H1 (cell line): Measurements from ENCODE around the gene USP17L10. TPM values are rescaled to one million over a fixed set of nuclear protein-coding genes. Genes with fewer than 3 reads are reported as not detected.
"Not testable (repeated sequence)": the region's sequence is repeated elsewhere in the genome, so short reads cannot be mapped to it uniquely, and the experiment has no call there.

Experiments used
- CTCF ChIA-PET: fragments of 300-600 bp; sonication (Branson Sonifier 250); formaldehyde crosslinking; loops from one replicate; lab custom pipeline; 2021; ENCODE audit not compliant: partially characterized antibody; lab: Charles Lee
- POLR2A ChIA-PET: fragments of 300-600 bp; sonication (Branson Sonifier 250); formaldehyde crosslinking; loops from one replicate; lab custom pipeline; 2021; ENCODE audit warnings: inconsistent platforms; ENCODE audit not compliant: partially characterized antibody; lab: Charles Lee
- DNase-seq, 2 experiments: peaks; one replicate each; pipeline versions ENCODE4 v3.0.0 to v3.0.0-alpha.2; 2010 to 2022; ENCODE audit warnings: low spot score in 2 of 2, low read depth in 1 of 2, mixed read lengths in 1 of 2
- FAIRE-seq: peaks from 2 replicates; lab custom pipeline; 2011; peaks lifted over from hg19 to GRCh38; lab: Jason Lieb, UNC
- H2AFZ ChIP-seq: 2 replicates; pipeline ENCODE4 v1.8.1; 2012; ENCODE audit warnings: low read length, inconsistent platforms
- H2AK5ac ChIP-seq: 2 replicates; pipeline ENCODE4 v1.6.1; 2013; ENCODE audit warnings: low read depth, low read length
- H2BK120ac ChIP-seq: replicated peaks from 2 replicates; pipeline ENCODE3; 2013; ENCODE audit warnings: low read depth, low read length, inconsistent platforms
- H2BK12ac ChIP-seq: 2 replicates; pipeline ENCODE4 v1.6.1; 2013; ENCODE audit warnings: low read depth, low read length
- H2BK15ac ChIP-seq: 2 replicates; pipeline ENCODE4 v1.6.1; 2013; ENCODE audit warnings: low read length
- H2BK20ac ChIP-seq: 2 replicates; pipeline ENCODE4 v1.6.1; 2013; ENCODE audit warnings: low read length
- H2BK5ac ChIP-seq: 2 replicates; pipeline ENCODE4 v1.6.1; 2013; ENCODE audit warnings: low read depth, low read length
- H3K14ac ChIP-seq: 2 replicates; pipeline ENCODE4 v1.6.1; 2013; ENCODE audit warnings: inconsistent platforms; ENCODE audit not compliant: insufficient read length
- H3K18ac ChIP-seq: 2 replicates; pipeline ENCODE4 v1.6.1; 2013; ENCODE audit warnings: low read length; ENCODE audit errors: extremely low read depth
- H3K23ac ChIP-seq: 2 replicates; pipeline ENCODE4 v1.6.1; 2013; ENCODE audit warnings: inconsistent platforms; ENCODE audit not compliant: insufficient read length
- H3K23me2 ChIP-seq: 2 replicates; pipeline ENCODE4 v1.6.1; 2013; ENCODE audit warnings: low read depth, low read length
- H3K27ac ChIP-seq: 2 replicates; pipeline ENCODE4 v1.6.1; 2011; ENCODE audit warnings: low read depth, low read length, inconsistent platforms
- H3K27me3 ChIP-seq, 4 experiments: replicated peaks in 1 of 4; 1 replicate in 1 of 4; 2 replicates in 3 of 4; pipeline versions ENCODE4 v1.6.1 to v1.8.1; 2011 to 2013; ENCODE audit warnings: low read length in 3 of 4, mild to moderate bottlenecking in 3 of 4, inconsistent platforms in 2 of 4, mixed read lengths in 2 of 4, moderate library complexity in 1 of 4; ENCODE audit not compliant: control insufficient read depth in 3 of 4, insufficient read depth in 3 of 4; ENCODE audit errors: extremely low read depth in 1 of 4
- H3K36me3 ChIP-seq, 4 experiments: 2 replicates each; pipeline versions ENCODE4 v1.6.1 to v1.8.1; 2011 to 2013; ENCODE audit warnings: mild to moderate bottlenecking in 4 of 4, low read length in 3 of 4, moderate library complexity in 2 of 4, control low read depth in 1 of 4, inconsistent platforms in 1 of 4; ENCODE audit not compliant: insufficient read depth in 4 of 4, control insufficient read depth in 2 of 4
- H3K4ac ChIP-seq: replicated peaks from 2 replicates; pipeline ENCODE3; 2013; ENCODE audit warnings: low read length, low read depth, mixed read lengths, inconsistent platforms; ENCODE audit not compliant: insufficient read length
- H3K4me1 ChIP-seq, 4 experiments: replicated peaks in 1 of 4; 1 replicate in 1 of 4; 2 replicates in 3 of 4; pipeline versions ENCODE4 v1.6.1 to v1.8.1; 2011 to 2013; ENCODE audit warnings: low read length in 3 of 4, inconsistent platforms in 2 of 4, mixed read lengths in 1 of 4; ENCODE audit not compliant: insufficient read depth in 4 of 4, control insufficient read depth in 3 of 4
- H3K4me2 ChIP-seq, 2 experiments: 2 replicates each; pipeline versions ENCODE4 v1.6.1 to v1.8.1; 2011 to 2013; ENCODE audit warnings: low read depth in 2 of 2, low read length in 2 of 2, control low read depth in 1 of 2, inconsistent platforms in 1 of 2, mild to moderate bottlenecking in 1 of 2; ENCODE audit not compliant: insufficient read depth in 1 of 2
- H3K4me3 ChIP-seq, 4 experiments: fragments of 200-600, 300-600 bp in 1 of 4; sonication (generic), shearing (Covaris generic), sonication (Bioruptor Twin) in 1 of 4; 2 replicates each; pipeline versions ENCODE4 v1.5.1 to v1.8.1; 2011 to 2016; ENCODE audit warnings: low read length in 4 of 4, low read depth in 3 of 4, control low read depth in 2 of 4, inconsistent platforms in 2 of 4, mild to moderate bottlenecking in 2 of 4, mixed read lengths in 1 of 4, moderate library complexity in 1 of 4; ENCODE audit not compliant: insufficient read depth in 2 of 4; ENCODE audit errors: extremely low read depth in 1 of 4
- H3K56ac ChIP-seq: replicated peaks from 2 replicates; pipeline ENCODE3; 2013; ENCODE audit warnings: low read depth, mild to moderate bottlenecking, mixed read lengths, low read length, inconsistent platforms; ENCODE audit not compliant: insufficient read length
- H3K79me1 ChIP-seq: 2 replicates; pipeline ENCODE4 v1.6.1; 2013; ENCODE audit warnings: low read depth, low read length, control low read depth
- H3K79me2 ChIP-seq, 2 experiments: 2 replicates each; pipeline versions ENCODE4 v1.6.1 to v1.8.1; 2012 to 2013; ENCODE audit warnings: low read length in 2 of 2, mild to moderate bottlenecking in 2 of 2, inconsistent platforms in 1 of 2; ENCODE audit not compliant: insufficient read depth in 2 of 2, control insufficient read depth in 1 of 2
- H3K9ac ChIP-seq, 4 experiments: replicated peaks in 1 of 4; 1 replicate in 1 of 4; 2 replicates in 3 of 4; pipeline versions ENCODE4 v1.6.1 to v1.8.1; 2011 to 2013; ENCODE audit warnings: low read depth in 3 of 4, low read length in 3 of 4, control low read depth in 2 of 4, mild to moderate bottlenecking in 2 of 4, moderate library complexity in 2 of 4, inconsistent platforms in 1 of 4; ENCODE audit errors: extremely low read depth in 1 of 4
- H3K9me3 ChIP-seq, 2 experiments: 2 replicates each; pipeline versions ENCODE4 v1.6.1 to v1.8.1; 2012 to 2013; ENCODE audit warnings: mild to moderate bottlenecking in 2 of 2, moderate library complexity in 2 of 2, control low read depth in 1 of 2, inconsistent platforms in 1 of 2, low read depth in 1 of 2, low read length in 1 of 2, mixed read lengths in 1 of 2; ENCODE audit not compliant: insufficient read depth in 2 of 2
- H4K20me1 ChIP-seq, 2 experiments: replicated peaks in 1 of 2; 2 replicates each; pipeline versions ENCODE3 to v1.8.1; 2011 to 2013; ENCODE audit warnings: inconsistent platforms in 2 of 2, low read length in 2 of 2, mild to moderate bottlenecking in 1 of 2; ENCODE audit not compliant: insufficient read depth in 2 of 2, control insufficient read depth in 1 of 2
- H4K5ac ChIP-seq: 2 replicates; pipeline ENCODE4 v1.6.1; 2013; ENCODE audit warnings: low read length, low read depth, mixed read lengths, inconsistent platforms; ENCODE audit not compliant: insufficient read length
- H4K8ac ChIP-seq: 2 replicates; pipeline ENCODE4 v1.8.0; 2013; ENCODE audit warnings: mild to moderate bottlenecking, moderate library complexity, low read length, inconsistent platforms; ENCODE audit not compliant: insufficient read depth; ENCODE audit errors: extremely low read depth
- H4K91ac ChIP-seq: replicated peaks from 2 replicates; pipeline ENCODE3; 2013; ENCODE audit warnings: low read length, mixed read lengths, inconsistent platforms; ENCODE audit not compliant: insufficient read length
- WGBS, 2 experiments: shearing (Covaris generic) in 1 of 2; methylation state at CpG; one replicate each; pipeline versions ENCODE4 v1.1.6 to v1.1.7; 2013 to 2015; ENCODE audit warnings: low lambda C conversion rate in 2 of 2, mixed read lengths in 2 of 2, inconsistent platforms in 1 of 2, low coverage in 1 of 2, missing lambda C conversion rate in 1 of 2; ENCODE audit not compliant: insufficient replicate concordance in 2 of 2, insufficient coverage in 1 of 2, insufficient read length in 1 of 2; ENCODE audit errors: extremely low coverage in 1 of 2, missing lambda C conversion rate in 1 of 2; 5-methylcytosine and 5-hydroxymethylcytosine counted together
- polyA plus RNA-seq, 7 experiments: library from polyadenylated mRNA; depleted of rRNA in 3 of 7; stranded (reverse) in 5 of 7; unstranded in 2 of 7; fragments of >200 nt in 5 of 7; fragments of 200-250 nt in 2 of 7; gene quantifications; 1 replicate in 5 of 7; 2 replicates in 1 of 7; 4 replicates in 1 of 7; pipeline versions ENCODE4 v1.2.1 to v1.2.3, GENCODE V29; 2011 to 2013; ENCODE audit warnings: missing spikeins in 2 of 7, mixed read lengths in 2 of 7
- total RNA-seq: library from RNA; stranded (reverse); fragmentation: NEBNext Ultra II Directional; extraction: Animal tissue kit (Norgen Biotek cat#: 25700); gene quantifications from 2 replicates; pipeline ENCODE4 v1.2.1, GENCODE V29; 2021

USP17L10 gene
- total and polyA plus RNA-seq, 2 of the 8 experiments (the other 6 are each of a cell fraction or from before 2014, with no cell fraction given) = not detected

- H3K79me2 ChIP-seq, H3K36me3 ChIP-seq, H3K9ac ChIP-seq, H3K14ac ChIP-seq, H2AFZ ChIP-seq, H3K23me2 ChIP-seq, H4K20me1 ChIP-seq, POLR2A ChIA-PET, H2BK120ac ChIP-seq, H3K79me1 ChIP-seq, DNase-seq, H4K91ac ChIP-seq, H4K5ac ChIP-seq, CTCF ChIA-PET, H3K56ac ChIP-seq, H3K4me1 ChIP-seq, H2BK5ac ChIP-seq, H2BK12ac ChIP-seq, H3K27ac ChIP-seq, H3K18ac ChIP-seq, H2AK5ac ChIP-seq, H3K4ac ChIP-seq, FAIRE-seq, H3K23ac ChIP-seq, H3K4me2 ChIP-seq, H2BK15ac ChIP-seq, H2BK20ac ChIP-seq, H4K8ac ChIP-seq, H3K4me3 ChIP-seq, H3K27me3 ChIP-seq: not testable (repeated sequence)
- peaks cover 0 to 46% of the 10 kb centered on the region in 2 experiments; a peak in 2 of 4 replicates for H3K9me3 ChIP-seq
- WGBS, 2 experiments = no CpG with 5 or more reads among the region's 11 CpGs
Observed at GRCh38 chr4:9169791-9170459, 40.5 kb upstream of the USP17L10 start, which contains the start of gene FAM90A26. Gene FAM90A26 (plus strand): TSS chr4:9170409. CDS start chr4:9173173, 2,764 bp downstream.

- H2AFZ ChIP-seq, H3K9ac ChIP-seq, H4K91ac ChIP-seq, H4K20me1 ChIP-seq, H3K27ac ChIP-seq, H3K79me1 ChIP-seq, H3K36me3 ChIP-seq, H3K4me1 ChIP-seq, H3K14ac ChIP-seq, H4K8ac ChIP-seq, H2BK120ac ChIP-seq, H2BK20ac ChIP-seq, H2AK5ac ChIP-seq, FAIRE-seq, CTCF ChIA-PET, H2BK12ac ChIP-seq, H2BK5ac ChIP-seq, H2BK15ac ChIP-seq, H3K27me3 ChIP-seq, H3K4ac ChIP-seq, H3K23ac ChIP-seq, DNase-seq, H3K18ac ChIP-seq, H3K56ac ChIP-seq, H3K4me3 ChIP-seq, H4K5ac ChIP-seq, H3K79me2 ChIP-seq, H3K4me2 ChIP-seq, H3K9me3 ChIP-seq, H3K23me2 ChIP-seq, POLR2A ChIA-PET: not testable (repeated sequence)
- 73% methylated on average over 9 of the region's 14 CpGs; no CpG with 5 or more reads in 1 of the 2 experiments for WGBS, 2 experiments
Observed at GRCh38 chr4:9214701-9215100, 4.2 kb downstream of the USP17L10 start.
